Measurements from ENCODE around the gene AEBP1. TPM values are rescaled to one million over a fixed set of nuclear protein-coding genes. Genes with fewer than 3 reads are reported as not detected.

AEBP1 gene
- total RNA-seq, 2 experiments from 2014 or later: 0.30 to 0.38 TPM

GRCh38 chr7:44152971-44153947, 49.1 kb downstream of the AEBP1 start:
- H3K27me3 Mint-ChIP-seq: no peaks in the 10 kb centered on the region
- no peak overlapping the region for H3K4me3 Mint-ChIP-seq
- H3K4me1 Mint-ChIP-seq: no peaks in the 10 kb centered on the region
- no peaks in the 10 kb centered on the region for H3K36me3 Mint-ChIP-seq (ENCODE audit: low read depth)
- ChIA-PET CTCF (no interaction called here), POLR2A (no interaction called here)
- no peaks in the 10 kb centered on the region for H3K9me3 Mint-ChIP-seq
- no peak for DNase-seq
- H3K27ac Mint-ChIP-seq: no peak overlapping the region

GRCh38 chr7:44153948-44154335, 49.8 kb downstream of the AEBP1 start:
- no peak overlapping the region for H3K4me3 Mint-ChIP-seq
- H3K27ac Mint-ChIP-seq: no peak overlapping the region
- DNase-seq: no peak
- H3K36me3 Mint-ChIP-seq (ENCODE audit: low read depth): no peaks in the 10 kb centered on the region
- no peaks in the 10 kb centered on the region for H3K9me3 Mint-ChIP-seq
- POLR2A ChIA-PET: no interaction called here
- CTCF ChIA-PET: no interaction called here
- no peaks in the 10 kb centered on the region for H3K4me1 Mint-ChIP-seq
- H3K27me3 Mint-ChIP-seq: no peaks in the 10 kb centered on the region

- no peaks in the 10 kb centered on the region for H3K4me1 Mint-ChIP-seq
- no peaks in the 10 kb centered on the region for H3K9me3 Mint-ChIP-seq
- ChIA-PET CTCF (no interaction called here), POLR2A (no interaction called here)
- H3K27ac Mint-ChIP-seq: no peak overlapping the region
- no peak overlapping the region for H3K4me3 Mint-ChIP-seq
- no peaks in the 10 kb centered on the region for H3K27me3 Mint-ChIP-seq
- DNase-seq: no peak
- H3K36me3 Mint-ChIP-seq (ENCODE audit: low read depth): no peaks in the 10 kb centered on the region
Observed at GRCh38 chr7:44154703-44155102, 50.6 kb downstream of the AEBP1 start.

GRCh38 chr7:44155191-44156185, 51.3 kb downstream of the AEBP1 start:
- Mint-ChIP-seq H3K4me1 (no peaks in the 10 kb centered on the region), H3K27me3 (no peaks in the 10 kb centered on the region), H3K27ac (no peak overlapping the region), H3K36me3 (ENCODE audit: low read depth) (no peaks in the 10 kb centered on the region), H3K4me3 (no peak overlapping the region), H3K9me3 (no peaks in the 10 kb centered on the region)
- POLR2A ChIA-PET: no interaction called here
- DNase-seq: no peak
- CTCF ChIA-PET: no interaction called here

- Mint-ChIP-seq H3K27ac (no peak overlapping the region), H3K4me1 (no peaks in the 10 kb centered on the region), H3K4me3 (no peak overlapping the region), H3K36me3 (ENCODE audit: low read depth) (no peaks in the 10 kb centered on the region), H3K9me3 (no peaks in the 10 kb centered on the region), H3K27me3 (no peaks in the 10 kb centered on the region)
- ChIA-PET CTCF (no interaction called here), POLR2A (no interaction called here)
- no peak for DNase-seq
Observed at GRCh38 chr7:44156453-44157010, 52.4 kb downstream of the AEBP1 start.

- Mint-ChIP-seq H3K27me3 (peaks cover 3% of the 10 kb centered on the region), H3K36me3 (ENCODE audit: low read depth) (no peaks in the 10 kb centered on the region), H3K9me3 (no peaks in the 10 kb centered on the region), H3K4me3 (no peak overlapping the region), H3K4me1 (no peaks in the 10 kb centered on the region), H3K27ac (no peak overlapping the region)
- no peak for DNase-seq
- ChIA-PET POLR2A (no interaction called here), CTCF (no interaction called here)
Observed at GRCh38 chr7:44157116-44158080, 53.3 kb downstream of the AEBP1 start.

GRCh38 chr7:44158096-44158872, 54.1 kb downstream of the AEBP1 start:
- ChIA-PET CTCF (no interaction called here), POLR2A (no interaction called here)
- H3K27ac Mint-ChIP-seq: no peak overlapping the region
- no peaks in the 10 kb centered on the region for H3K4me1 Mint-ChIP-seq
- H3K27me3 Mint-ChIP-seq: peaks cover 8% of the 10 kb centered on the region
- H3K4me3 Mint-ChIP-seq: no peak overlapping the region
- H3K9me3 Mint-ChIP-seq: no peaks in the 10 kb centered on the region
- no peak for DNase-seq
- no peaks in the 10 kb centered on the region for H3K36me3 Mint-ChIP-seq (ENCODE audit: low read depth)

- no peaks in the 10 kb centered on the region for H3K4me1 Mint-ChIP-seq
- DNase-seq: no peak
- no peak overlapping the region for H3K27ac Mint-ChIP-seq
- CTCF ChIA-PET: no interaction called here
- POLR2A ChIA-PET: no interaction called here
- H3K36me3 Mint-ChIP-seq (ENCODE audit: low read depth): no peaks in the 10 kb centered on the region
- no peaks in the 10 kb centered on the region for H3K9me3 Mint-ChIP-seq
- no peak overlapping the region for H3K4me3 Mint-ChIP-seq
- peaks cover 10% of the 10 kb centered on the region for H3K27me3 Mint-ChIP-seq
Observed at GRCh38 chr7:44158873-44159631, 54.9 kb downstream of the AEBP1 start.

GRCh38 chr7:44159824-44160630, 55.9 kb downstream of the AEBP1 start:
- ChIA-PET CTCF (no interaction called here), POLR2A (interaction anchor here (1.0 to 1.3 kb wide), 2 partner anchors 13 to 92 kb away, joined by 3 to 4 read pairs; no protein-coding TSS in a partner anchor)
- Mint-ChIP-seq H3K27me3 (peaks cover 17% of the 10 kb centered on the region), H3K27ac (no peak overlapping the region), H3K4me3 (no peak overlapping the region), H3K9me3 (no peaks in the 10 kb centered on the region), H3K4me1 (no peaks in the 10 kb centered on the region), H3K36me3 (ENCODE audit: low read depth) (no peaks in the 10 kb centered on the region)
- DNase-seq: no peak

GRCh38 chr7:44161371-44161770, 57.2 kb downstream of the AEBP1 start:
- Mint-ChIP-seq H3K9me3 (no peaks in the 10 kb centered on the region), H3K36me3 (ENCODE audit: low read depth) (no peaks in the 10 kb centered on the region), H3K27me3 (peaks cover 17% of the 10 kb centered on the region), H3K27ac (no peak overlapping the region), H3K4me1 (no peaks in the 10 kb centered on the region), H3K4me3 (no peak overlapping the region)
- no peak for DNase-seq
- ChIA-PET CTCF (no interaction called here), POLR2A (interaction anchor here (1.3 kb wide), 1 partner anchor 93 kb away, joined by 4 read pairs; no protein-coding TSS in a partner anchor)

GRCh38 chr7:44162179-44162578, 58.0 kb downstream of the AEBP1 start:
- Mint-ChIP-seq H3K9me3 (no peaks in the 10 kb centered on the region), H3K4me3 (no peak overlapping the region), H3K27ac (no peak overlapping the region), H3K4me1 (no peaks in the 10 kb centered on the region), H3K27me3 (peaks cover 17% of the 10 kb centered on the region), H3K36me3 (ENCODE audit: low read depth) (no peaks in the 10 kb centered on the region)
- POLR2A ChIA-PET: no interaction called here
- CTCF ChIA-PET: no interaction called here
- DNase-seq: no peak

All from activated CD4-positive, alpha-beta memory T cell treated with anti-CD3 and anti-CD28 coated beads, Interleukin-2, amount 10 ng/mL, durations not matched to agents 7 days and 5 days (primary cell).